Mesendoderm (in vitro differentiated cells): ENCODE results near the gene DPEP1.

ENCODE experiments used
- DNase-seq: peaks from one replicate; pipeline ENCODE4 v3.0.0; 2013
- H2AK5ac ChIP-seq: 2 replicates; pipeline ENCODE4 v1.6.1; 2013; ENCODE audit warnings: low read length, inconsistent platforms
- H2BK120ac ChIP-seq: 2 replicates; pipeline ENCODE4 v1.6.1; 2013; ENCODE audit warnings: low read depth, mild to moderate bottlenecking, low read length, moderate library complexity, mixed read lengths
- H2BK15ac ChIP-seq: replicated peaks from 2 replicates; pipeline ENCODE4 v1.6.1; 2013; ENCODE audit warnings: low read depth, mild to moderate bottlenecking, moderate library complexity
- H2BK5ac ChIP-seq: 2 replicates; pipeline ENCODE4 v1.6.1; 2013; ENCODE audit warnings: low read length, inconsistent platforms
- H3K18ac ChIP-seq: 2 replicates; pipeline ENCODE4 v1.6.1; 2013; ENCODE audit warnings: mild to moderate bottlenecking, low read length, mixed read lengths
- H3K23ac ChIP-seq: one replicate; pipeline ENCODE4 v1.6.1; 2013; ENCODE audit warnings: low read length
- H3K27ac ChIP-seq: 2 replicates; pipeline ENCODE4 v1.5.1; 2013; ENCODE audit warnings: low read depth, mild to moderate bottlenecking, inconsistent platforms, low read length, moderate library complexity
- H3K27me3 ChIP-seq: 2 replicates; pipeline ENCODE4 v1.6.1; 2013; ENCODE audit warnings: low read length, control low read depth, mild to moderate bottlenecking, inconsistent platforms; ENCODE audit not compliant: insufficient read depth, poor library complexity
- H3K36me3 ChIP-seq: 2 replicates; pipeline ENCODE4 v1.6.1; 2013; ENCODE audit warnings: low read length, inconsistent platforms; ENCODE audit not compliant: control insufficient read depth, insufficient read depth
- H3K4ac ChIP-seq: one replicate; pipeline ENCODE4 v1.6.1; 2013; ENCODE audit warnings: low read depth, mild to moderate bottlenecking, low read length, moderate library complexity
- H3K4me1 ChIP-seq: 2 replicates; pipeline ENCODE4 v1.6.1; 2013; ENCODE audit warnings: low read depth, low read length, inconsistent platforms; ENCODE audit not compliant: control insufficient read depth
- H3K4me2 ChIP-seq: 2 replicates; pipeline ENCODE4 v1.6.1; 2013; ENCODE audit warnings: low read length
- H3K4me3 ChIP-seq: 2 replicates; pipeline ENCODE4 v1.5.1; 2013; ENCODE audit warnings: mild to moderate bottlenecking, low read length
- H3K56ac ChIP-seq: one replicate; pipeline ENCODE4 v1.6.1; 2013; ENCODE audit warnings: low read length
- H3K79me1 ChIP-seq: 2 replicates; pipeline ENCODE4 v1.6.1; 2013; ENCODE audit warnings: low read length, inconsistent platforms
- H3K79me2 ChIP-seq: 2 replicates; pipeline ENCODE4 v1.6.1; 2013; ENCODE audit warnings: mild to moderate bottlenecking, low read length; ENCODE audit not compliant: control insufficient read depth, insufficient read depth
- H3K9ac ChIP-seq: 2 replicates; pipeline ENCODE4 v1.6.1; 2013; ENCODE audit warnings: low read length, inconsistent platforms
- H4K5ac ChIP-seq: one replicate; pipeline ENCODE4 v1.6.1; 2013; ENCODE audit warnings: low read length
- H4K8ac ChIP-seq: one replicate; pipeline ENCODE4 v1.6.1; 2013; ENCODE audit warnings: low read depth, mild to moderate bottlenecking, control low read depth, low read length, moderate library complexity
- WGBS: extraction: QIAGEN DNeasy Blood & Tissue Kit; methylation state at CpG from one replicate; pipeline ENCODE4 v1.1.7; 2013; ENCODE audit warnings: low lambda C conversion rate, missing lambda C conversion rate; ENCODE audit not compliant: insufficient coverage; ENCODE audit errors: extremely low coverage; 5-methylcytosine and 5-hydroxymethylcytosine counted together

Gene DPEP1

DNA sequence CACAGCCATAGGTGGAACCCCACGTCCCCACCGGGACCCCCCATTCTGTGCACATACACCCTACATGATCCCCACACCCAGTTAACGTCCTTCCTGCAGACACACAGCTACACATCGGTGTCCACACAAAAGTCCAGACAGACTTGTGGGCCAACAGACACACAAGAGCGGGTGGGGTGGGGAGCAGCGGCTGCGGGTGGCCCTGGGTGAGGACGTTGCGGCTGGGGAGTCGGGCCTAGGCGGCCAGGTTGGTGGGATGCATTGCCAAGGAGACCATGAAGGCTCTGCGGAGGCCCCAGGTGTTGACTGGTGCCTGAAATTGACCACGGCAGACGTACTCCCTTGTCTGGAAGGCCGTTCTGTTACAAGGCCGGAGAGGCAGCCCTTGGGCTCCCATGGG, 8.7 kb upstream of the DPEP1 start:
- no CpG with 5 or more reads among the region's 16 CpGs for WGBS
- no peak overlapping the region for H2BK5ac ChIP-seq
- no peaks in the 10 kb centered on the region for H3K79me2 ChIP-seq
- no peaks in the 10 kb centered on the region for H3K36me3 ChIP-seq
- no peak for DNase-seq
- H3K23ac ChIP-seq = no peak overlapping the region
- no peak overlapping the region for H2BK120ac ChIP-seq
- H3K9ac ChIP-seq = no peak overlapping the region
- no peak overlapping the region for H4K8ac ChIP-seq
- H3K4me1 ChIP-seq = peaks cover 3% of the 10 kb centered on the region
- no peak overlapping the region for H3K4ac ChIP-seq
- no peak overlapping the region for H2AK5ac ChIP-seq
- no peak overlapping the region for H3K4me3 ChIP-seq
- no peak overlapping the region for H3K56ac ChIP-seq
- no peaks in the 10 kb centered on the region for H3K27me3 ChIP-seq
- no peaks in the 10 kb centered on the region for H3K79me1 ChIP-seq
- no peak overlapping the region for H2BK15ac ChIP-seq
- H3K27ac ChIP-seq = no peak overlapping the region
- H3K4me2 ChIP-seq = no peak overlapping the region
- H4K5ac ChIP-seq = no peak overlapping the region
- no peak overlapping the region for H3K18ac ChIP-seq

DNA sequence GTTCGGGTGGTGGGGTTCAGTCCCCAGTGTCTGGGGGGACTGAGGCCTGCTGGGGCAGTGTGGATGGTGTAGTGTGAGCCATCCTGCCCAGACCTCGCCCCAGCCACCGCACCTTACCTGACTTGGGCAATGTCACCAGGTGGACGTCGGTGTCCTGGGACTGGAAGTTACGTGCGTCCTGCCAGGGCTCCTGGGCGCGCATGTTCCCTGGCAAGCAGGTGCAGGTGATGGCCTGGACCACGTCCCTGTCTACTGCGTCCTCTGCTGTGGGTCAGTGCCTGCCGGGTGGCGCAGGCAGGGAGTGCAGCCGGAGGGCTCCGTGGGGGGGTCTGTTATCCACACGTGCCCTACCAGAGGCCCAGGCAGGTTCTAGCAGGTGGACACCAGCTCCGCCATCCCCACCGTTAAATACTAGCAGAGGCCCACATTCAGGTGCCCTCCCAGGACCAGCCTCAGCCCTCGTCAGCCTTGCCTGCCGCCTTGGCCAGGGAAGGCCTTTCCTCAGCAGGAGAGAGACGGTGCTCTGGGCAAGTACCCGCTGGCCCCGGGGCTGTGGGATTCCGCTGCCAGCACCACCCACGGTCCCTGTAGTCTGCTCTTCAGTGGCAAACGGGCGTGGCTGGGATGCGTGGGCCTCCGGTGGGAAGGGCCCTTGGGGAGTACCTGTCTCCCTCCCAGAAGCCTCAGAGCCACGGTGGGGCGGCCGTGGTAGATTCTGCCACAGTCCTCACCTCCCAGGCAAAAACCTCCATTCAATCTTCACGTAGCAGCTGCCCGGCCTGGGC, 8.1 kb upstream of the DPEP1 start:
- H3K4me1 ChIP-seq = peaks cover 3% of the 10 kb centered on the region
- no peaks in the 10 kb centered on the region for H3K27me3 ChIP-seq
- H3K9ac ChIP-seq = no peak overlapping the region
- H3K56ac ChIP-seq = no peak overlapping the region
- H4K5ac ChIP-seq = no peak overlapping the region
- H3K36me3 ChIP-seq = no peaks in the 10 kb centered on the region
- no peak overlapping the region for H3K23ac ChIP-seq
- H3K27ac ChIP-seq = no peak overlapping the region
- no peak for DNase-seq
- H3K18ac ChIP-seq = no peak overlapping the region
- no peak overlapping the region for H3K4me3 ChIP-seq
- no peak overlapping the region for H2BK5ac ChIP-seq
- H3K4me2 ChIP-seq = no peak overlapping the region
- H3K4ac ChIP-seq = no peak overlapping the region
- no peak overlapping the region for H2BK15ac ChIP-seq
- WGBS = no CpG with 5 or more reads among the region's 34 CpGs
- no peaks in the 10 kb centered on the region for H3K79me1 ChIP-seq
- no peaks in the 10 kb centered on the region for H3K79me2 ChIP-seq
- H4K8ac ChIP-seq = no peak overlapping the region
- H2AK5ac ChIP-seq = no peak overlapping the region
- no peak overlapping the region for H2BK120ac ChIP-seq

DNA sequence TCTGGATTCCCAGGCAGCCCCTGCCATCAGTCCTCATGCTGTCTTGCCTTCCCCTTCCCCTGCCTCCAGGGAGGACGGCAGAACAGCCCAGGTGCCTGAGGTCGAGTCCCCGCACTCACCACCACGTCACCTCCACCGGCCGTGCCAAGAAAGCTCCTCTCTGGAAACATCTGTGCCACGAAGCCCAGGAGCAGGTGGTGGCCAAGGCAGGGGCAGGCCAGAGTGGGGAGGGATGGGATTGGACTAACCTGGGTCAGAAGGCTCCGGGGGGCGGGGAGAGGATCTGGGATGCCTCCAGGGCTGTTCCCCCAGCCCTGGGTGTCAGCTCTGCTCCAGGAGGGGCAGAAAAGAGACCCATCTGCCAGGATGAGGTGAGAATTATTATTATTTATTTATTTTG, 7.4 kb upstream of the DPEP1 start:
- Histone ChIP-seq H3K4me1 (peaks cover 3% of the 10 kb centered on the region), H4K5ac (no peak overlapping the region), H3K4me2 (no peak overlapping the region), H3K27me3 (no peaks in the 10 kb centered on the region), H4K8ac (no peak overlapping the region), H2AK5ac (no peak overlapping the region), H3K36me3 (no peaks in the 10 kb centered on the region), H3K56ac (no peak overlapping the region), H3K79me1 (no peaks in the 10 kb centered on the region), H3K23ac (no peak overlapping the region), H3K4ac (no peak overlapping the region), H3K9ac (no peak overlapping the region), H3K27ac (no peak overlapping the region), H2BK120ac (no peak overlapping the region), H3K18ac (no peak overlapping the region), H3K79me2 (no peaks in the 10 kb centered on the region), H2BK15ac (no peak overlapping the region), H3K4me3 (no peak overlapping the region), H2BK5ac (no peak overlapping the region)
- WGBS = no CpG with 5 or more reads among the region's 9 CpGs
- DNase-seq = no peak

DNA sequence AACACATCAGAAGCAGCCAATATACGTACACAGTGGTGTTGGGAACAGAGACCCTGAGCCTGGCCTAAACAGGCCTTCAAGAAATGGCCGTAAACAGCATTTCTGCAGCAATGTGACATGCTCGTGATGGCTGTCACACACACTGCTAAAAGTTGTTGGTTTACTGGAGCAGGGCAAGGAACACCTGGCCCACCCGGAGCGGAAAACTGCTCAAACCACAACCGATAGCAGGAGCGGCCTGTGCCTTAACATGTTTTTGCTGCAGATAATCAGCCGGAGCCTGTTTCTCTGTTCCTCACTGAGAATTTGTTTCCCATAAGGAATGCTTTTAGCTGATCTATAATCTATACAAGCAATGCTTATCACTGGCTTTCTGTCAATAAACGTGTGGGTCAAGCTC, 6.0 kb upstream of the DPEP1 start:
- Histone ChIP-seq H3K4me3 (no peak overlapping the region), H4K8ac (no peak overlapping the region), H3K27ac (no peak overlapping the region), H3K56ac (no peak overlapping the region), H3K4me1 (peaks cover 3% of the 10 kb centered on the region), H2BK120ac (no peak overlapping the region), H4K5ac (no peak overlapping the region), H3K4ac (no peak overlapping the region), H3K23ac (no peak overlapping the region), H3K79me2 (no peaks in the 10 kb centered on the region), H2BK15ac (no peak overlapping the region), H3K4me2 (no peak overlapping the region), H2BK5ac (no peak overlapping the region), H2AK5ac (no peak overlapping the region), H3K27me3 (no peaks in the 10 kb centered on the region), H3K18ac (no peak overlapping the region), H3K36me3 (no peaks in the 10 kb centered on the region), H3K9ac (no peak overlapping the region), H3K79me1 (no peaks in the 10 kb centered on the region)
- no CpG with 5 or more reads among the region's 9 CpGs for WGBS
- DNase-seq = no peak

DNA sequence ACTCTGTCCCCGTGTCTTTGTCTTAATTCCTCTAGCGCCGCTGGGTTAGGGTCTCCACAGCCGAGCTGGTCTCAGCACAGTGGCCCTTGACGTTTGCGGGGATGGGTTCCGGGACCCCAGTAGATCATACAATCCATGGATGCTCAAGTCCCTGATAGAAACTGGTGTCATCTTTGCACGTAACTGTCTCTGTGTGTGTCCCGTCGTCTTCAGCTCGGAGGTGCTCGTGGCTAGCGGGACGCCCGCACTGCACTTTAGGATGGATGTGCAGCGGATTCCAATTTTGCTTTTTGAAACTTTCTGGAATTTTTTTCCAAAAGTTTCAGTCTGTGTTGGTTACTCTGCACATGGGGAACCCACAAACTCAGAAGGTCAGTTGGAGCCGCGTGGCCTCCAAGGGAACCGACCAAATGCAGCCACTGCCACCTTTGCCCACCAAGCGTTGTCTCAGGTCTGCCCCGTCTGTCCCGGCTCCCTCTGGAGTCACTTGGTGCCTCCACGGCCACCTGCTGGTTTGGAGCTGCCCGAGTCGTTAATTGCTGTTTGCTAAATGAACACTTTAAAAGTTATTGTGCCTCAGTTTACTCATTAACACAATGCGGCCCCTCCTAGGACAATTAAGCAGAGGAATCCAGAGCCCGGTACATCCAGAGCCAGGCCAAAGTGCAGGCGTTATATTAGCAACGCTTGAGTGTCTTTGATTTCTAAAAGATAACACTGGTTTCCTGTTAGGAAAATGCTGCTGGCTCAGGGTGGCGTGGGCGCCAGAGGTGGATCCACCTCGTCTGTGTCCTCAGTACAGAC, 5.3 kb upstream of the DPEP1 start:
- Histone ChIP-seq H3K79me2 (no peaks in the 10 kb centered on the region), H4K8ac (no peak overlapping the region), H2AK5ac (no peak overlapping the region), H3K9ac (no peak overlapping the region), H2BK15ac (no peak overlapping the region), H3K36me3 (no peaks in the 10 kb centered on the region), H3K79me1 (no peaks in the 10 kb centered on the region), H3K27me3 (no peaks in the 10 kb centered on the region), H3K23ac (no peak overlapping the region), H4K5ac (no peak overlapping the region), H3K4ac (no peak overlapping the region), H3K4me1 (no peaks in the 10 kb centered on the region), H3K27ac (no peak overlapping the region), H3K56ac (no peak overlapping the region), H2BK120ac (no peak overlapping the region), H3K18ac (no peak overlapping the region), H2BK5ac (no peak overlapping the region), H3K4me2 (no peak overlapping the region), H3K4me3 (no peak overlapping the region)
- no peak for DNase-seq
- no CpG with 5 or more reads among the region's 32 CpGs for WGBS
